Measurements from ENCODE around the gene NPW.

The NPW gene

DNA sequence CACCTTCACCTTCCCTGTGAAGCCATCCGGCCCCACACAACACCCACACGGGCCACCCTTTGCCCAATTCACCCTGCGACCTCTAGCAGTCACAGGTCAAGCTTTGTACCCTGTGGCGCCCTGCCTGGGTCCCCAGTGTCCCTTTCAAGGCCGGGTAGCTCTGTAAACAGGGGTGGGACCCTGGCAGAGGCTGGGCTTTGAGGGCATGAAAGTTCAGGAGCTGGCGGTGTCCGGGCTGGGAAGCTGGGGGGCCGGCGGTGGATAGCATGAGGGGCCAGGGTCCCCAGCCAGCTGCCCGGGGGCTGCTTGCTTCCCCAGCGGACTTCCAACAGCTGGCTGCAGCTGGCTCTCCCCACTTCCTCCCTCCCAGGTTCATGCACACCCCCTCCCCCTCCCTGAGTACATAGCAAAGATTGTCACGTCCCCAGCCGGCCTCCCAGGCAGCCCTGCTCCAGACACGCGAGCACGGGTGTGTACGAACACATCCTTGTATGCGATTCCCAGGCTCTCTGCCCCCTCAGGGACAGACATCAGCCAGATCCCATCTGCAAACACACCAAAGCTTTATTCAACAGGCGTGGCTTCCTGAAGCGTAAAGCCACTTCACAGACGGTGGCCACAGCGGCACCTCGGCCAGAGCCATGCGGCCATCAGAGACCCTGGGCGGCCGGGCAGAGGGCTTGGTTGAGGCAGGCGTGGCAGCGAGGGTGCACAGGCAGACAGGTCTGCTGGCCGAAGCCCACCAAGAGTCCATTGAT, 19.9 kb downstream of the NPW start:
- TF ChIP-seq RAD21 (IDR thresholded peaks at IDR 0.05; ENCODE audit: low read depth) = no peak
- TF ChIP-seq EP300 (IDR thresholded peaks at IDR 0.05; ENCODE audit: borderline replicate concordance) = no peak
- no peak for TF ChIP-seq YY1 (IDR thresholded peaks at IDR 0.05; ENCODE audit: low read depth)

DNA sequence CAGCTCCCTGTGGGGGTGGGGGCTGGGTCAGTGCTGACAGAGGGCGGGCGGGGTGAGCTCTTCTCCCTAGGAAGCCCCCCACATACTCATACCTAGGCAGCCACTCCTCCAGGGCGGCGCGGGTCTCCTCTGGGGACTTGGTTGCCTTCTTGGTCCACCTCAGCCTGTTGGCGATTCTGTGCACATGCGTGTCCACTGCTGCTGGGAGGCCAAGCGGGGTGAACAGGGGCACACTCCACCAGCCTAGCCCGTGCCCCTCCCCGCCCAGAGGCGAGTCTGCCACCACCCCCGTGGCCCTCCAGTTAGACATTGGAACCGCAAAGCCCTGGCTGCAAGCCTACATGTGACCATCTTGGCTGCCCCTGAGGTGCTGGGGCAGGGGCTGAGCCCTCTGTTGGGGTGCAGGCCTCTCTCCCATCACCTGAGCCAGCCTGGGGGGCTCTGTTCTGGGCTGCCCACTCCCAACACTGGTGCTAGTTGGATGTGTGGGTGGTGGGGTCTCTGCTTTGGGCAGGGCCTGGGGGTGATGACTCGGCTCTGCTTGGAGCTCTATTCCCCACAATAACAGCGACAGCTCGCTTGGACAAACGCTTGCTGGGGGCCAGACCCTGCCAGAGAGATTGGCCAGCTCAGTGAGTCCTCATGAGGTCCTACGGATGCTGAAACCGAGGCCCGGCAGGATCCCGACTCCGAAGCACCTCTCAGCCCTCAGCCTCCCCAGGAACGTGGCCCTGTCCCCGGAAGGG, 20.6 kb downstream of the NPW start:
- TF ChIP-seq TEAD4 (IDR thresholded peaks at IDR 0.05) (no peak), CEBPB (IDR thresholded peaks at IDR 0.05) (no peak), NFIC (IDR thresholded peaks at IDR 0.05) (no peak), MAX (IDR thresholded peaks at IDR 0.05) (no peak), YY1 (IDR thresholded peaks at IDR 0.05; ENCODE audit: low read depth) (no peak), FOXM1 (IDR thresholded peaks at IDR 0.05; ENCODE audit: borderline replicate concordance, low read depth) (no peak), RAD21 (IDR thresholded peaks at IDR 0.05; ENCODE audit: low read depth) (no peak), CREB1 (IDR thresholded peaks at IDR 0.05; ENCODE audit: low read depth) (no peak), ZBTB7A (IDR thresholded peaks at IDR 0.05; ENCODE audit: low read depth) (no peak), EGR1 (IDR thresholded peaks at IDR 0.05) (no peak), TCF12 (IDR thresholded peaks at IDR 0.05; ENCODE audit: low read depth) (no peak), EP300 (IDR thresholded peaks at IDR 0.05; ENCODE audit: borderline replicate concordance) (no peak), TAF1 (IDR thresholded peaks at IDR 0.05; ENCODE audit: low read depth) (no peak)
- TF ChIP-seq, protein P1, sequence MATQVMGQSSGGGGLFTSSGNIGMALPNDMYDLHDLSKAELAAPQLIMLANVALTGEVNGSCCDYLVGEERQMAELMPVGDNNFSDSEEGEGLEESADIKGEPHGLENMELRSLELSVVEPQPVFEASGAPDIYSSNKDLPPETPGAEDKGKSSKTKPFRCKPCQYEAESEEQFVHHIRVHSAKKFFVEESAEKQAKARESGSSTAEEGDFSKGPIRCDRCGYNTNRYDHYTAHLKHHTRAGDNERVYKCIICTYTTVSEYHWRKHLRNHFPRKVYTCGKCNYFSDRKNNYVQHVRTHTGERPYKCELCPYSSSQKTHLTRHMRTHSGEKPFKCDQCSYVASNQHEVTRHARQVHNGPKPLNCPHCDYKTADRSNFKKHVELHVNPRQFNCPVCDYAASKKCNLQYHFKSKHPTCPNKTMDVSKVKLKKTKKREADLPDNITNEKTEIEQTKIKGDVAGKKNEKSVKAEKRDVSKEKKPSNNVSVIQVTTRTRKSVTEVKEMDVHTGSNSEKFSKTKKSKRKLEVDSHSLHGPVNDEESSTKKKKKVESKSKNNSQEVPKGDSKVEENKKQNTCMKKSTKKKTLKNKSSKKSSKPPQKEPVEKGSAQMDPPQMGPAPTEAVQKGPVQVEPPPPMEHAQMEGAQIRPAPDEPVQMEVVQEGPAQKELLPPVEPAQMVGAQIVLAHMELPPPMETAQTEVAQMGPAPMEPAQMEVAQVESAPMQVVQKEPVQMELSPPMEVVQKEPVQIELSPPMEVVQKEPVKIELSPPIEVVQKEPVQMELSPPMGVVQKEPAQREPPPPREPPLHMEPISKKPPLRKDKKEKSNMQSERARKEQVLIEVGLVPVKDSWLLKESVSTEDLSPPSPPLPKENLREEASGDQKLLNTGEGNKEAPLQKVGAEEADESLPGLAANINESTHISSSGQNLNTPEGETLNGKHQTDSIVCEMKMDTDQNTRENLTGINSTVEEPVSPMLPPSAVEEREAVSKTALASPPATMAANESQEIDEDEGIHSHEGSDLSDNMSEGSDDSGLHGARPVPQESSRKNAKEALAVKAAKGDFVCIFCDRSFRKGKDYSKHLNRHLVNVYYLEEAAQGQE (IDR thresholded peaks at IDR 0.05; ENCODE audit: low read depth) = no peak
- TF ChIP-seq, protein P2, sequence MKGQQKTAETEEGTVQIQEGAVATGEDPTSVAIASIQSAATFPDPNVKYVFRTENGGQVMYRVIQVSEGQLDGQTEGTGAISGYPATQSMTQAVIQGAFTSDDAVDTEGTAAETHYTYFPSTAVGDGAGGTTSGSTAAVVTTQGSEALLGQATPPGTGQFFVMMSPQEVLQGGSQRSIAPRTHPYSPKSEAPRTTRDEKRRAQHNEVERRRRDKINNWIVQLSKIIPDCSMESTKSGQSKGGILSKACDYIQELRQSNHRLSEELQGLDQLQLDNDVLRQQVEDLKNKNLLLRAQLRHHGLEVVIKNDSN (IDR thresholded peaks at IDR 0.05) = no peak

- TF ChIP-seq NFIC (IDR thresholded peaks at IDR 0.05) (peak; percentile 87), TCF12 (IDR thresholded peaks at IDR 0.05; ENCODE audit: low read depth) (peak; percentile 75), TEAD4 (IDR thresholded peaks at IDR 0.05) (peak; percentile 27; the same call in 1 of the 2 replicates), EP300 (IDR thresholded peaks at IDR 0.05; ENCODE audit: borderline replicate concordance) (no peak), CREB1 (IDR thresholded peaks at IDR 0.05; ENCODE audit: low read depth) (0 out of 2 replicates have a peak, but pooled peaks have one; percentile 46), TAF1 (IDR thresholded peaks at IDR 0.05; ENCODE audit: low read depth) (no peak), RAD21 (IDR thresholded peaks at IDR 0.05; ENCODE audit: low read depth) (no peak; the same call in 1 of the 2 replicates), CEBPB (IDR thresholded peaks at IDR 0.05) (no peak), ZBTB7A (IDR thresholded peaks at IDR 0.05; ENCODE audit: low read depth) (no peak; the same call in 1 of the 2 replicates), MAX (IDR thresholded peaks at IDR 0.05) (peak; percentile 93), YY1 (IDR thresholded peaks at IDR 0.05; ENCODE audit: low read depth) (0 out of 2 replicates have a peak, but pooled peaks have one; percentile 38), EGR1 (IDR thresholded peaks at IDR 0.05) (no peak), FOXM1 (IDR thresholded peaks at IDR 0.05; ENCODE audit: borderline replicate concordance, low read depth) (peak; percentile 51; the same call in 1 of the 2 replicates)
- TF ChIP-seq, protein P1 (IDR thresholded peaks at IDR 0.05; ENCODE audit: low read depth) = no peak
- TF ChIP-seq, protein P2 (IDR thresholded peaks at IDR 0.05) = no peak
Observed at GRCh38 chr16:2040787-2041522, 21.4 kb downstream of the NPW start.

DNA sequence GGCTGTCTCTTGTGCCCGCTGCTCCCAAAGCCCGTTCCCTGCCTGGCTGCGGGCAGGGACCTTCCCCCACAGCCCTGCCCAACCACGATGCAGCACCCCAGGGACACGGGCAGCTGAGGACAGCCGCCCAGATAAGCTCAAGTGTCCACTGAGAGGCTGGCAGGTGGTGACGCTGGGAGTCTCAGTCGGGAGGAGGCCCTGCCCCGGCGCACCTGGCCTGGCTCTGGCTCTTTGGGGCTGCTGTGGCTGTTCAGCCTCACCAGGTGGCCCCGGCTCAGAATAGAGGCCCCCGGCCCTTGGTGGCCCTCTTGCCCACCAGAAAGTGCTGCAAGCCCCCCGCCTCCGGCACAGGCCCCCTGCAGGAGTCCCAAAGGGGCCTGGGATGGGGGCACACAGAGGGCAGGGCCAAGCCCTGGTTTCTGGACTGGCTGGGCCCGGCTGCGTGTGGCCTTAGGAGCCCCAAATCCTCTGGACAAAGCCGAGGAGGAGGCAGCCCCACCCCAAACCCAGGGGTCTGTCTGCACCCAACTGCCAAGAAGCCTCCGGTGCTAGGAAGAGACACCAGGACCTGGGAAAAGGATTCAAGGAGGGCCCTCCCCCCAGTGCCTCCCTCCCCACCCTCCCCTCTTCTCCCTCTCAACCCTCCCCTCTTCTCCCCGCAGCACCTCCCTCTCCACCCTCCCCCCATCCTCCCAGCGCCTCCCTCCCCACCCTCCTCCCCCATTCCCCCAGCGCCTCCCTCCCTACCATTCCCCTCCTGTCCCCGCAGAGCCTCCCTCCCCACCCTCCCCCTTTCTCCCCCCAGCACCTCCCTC, 22.8 kb downstream of the NPW start:
- TF ChIP-seq EP300 (IDR thresholded peaks at IDR 0.05; ENCODE audit: borderline replicate concordance) (peak; percentile 22; the same call in 1 of the 2 replicates), RAD21 (IDR thresholded peaks at IDR 0.05; ENCODE audit: low read depth) (0 out of 2 replicates have a peak, but pooled peaks have one; percentile 5), TCF12 (IDR thresholded peaks at IDR 0.05; ENCODE audit: low read depth) (peak; percentile 74)
- TF ChIP-seq, protein P1 (IDR thresholded peaks at IDR 0.05; ENCODE audit: low read depth) = no peak
